K562 (cell line): ENCODE data around the gene TCEA3. TPM values are rescaled to one million over a fixed set of nuclear protein-coding genes. Genes with fewer than 3 reads are reported as not detected.

Experiments
- ATAC-seq: fragments of 200-7000 bp; cut with Tn5 transposase; 3 replicates; pipeline ENCODE4 v1.9.1; 2020; ENCODE audit warnings: moderate library complexity
- BruUV-seq: library from RNA; stranded (reverse); fragments of 400-500 nt; replicated peaks from 2 replicates; lab custom pipeline; 2021; lab: Mats Ljungman, UMichigan
- CTCF ChIA-PET: fragments of 300-600 bp; formaldehyde crosslinking; extraction: SDS; loops from one replicate; lab custom pipeline; 2021; ENCODE audit warnings: low intra/inter-chr PET ratio; lab: Yijun Ruan, JAX
- POLR2A ChIA-PET: fragments of 300-600, 350-650 bp; sonication (Branson Sonifier 250); formaldehyde crosslinking; extraction: SDS; loops from one replicate; lab custom pipeline; 2021; ENCODE audit warnings: antibody characterized with exemption, inconsistent platforms; lab: Yijun Ruan, JAX
- DNase-seq, 4 experiments: peaks; one replicate each; pipeline versions ENCODE4 v3.0.0 to v3.0.0-alpha.2; 2011 to 2018; ENCODE audit warnings: low spot score in 3 of 4, mixed read lengths in 3 of 4; ENCODE audit errors: extremely low read depth in 1 of 4
- FAIRE-seq: peaks from 2 replicates; lab custom pipeline; 2011; peaks lifted over from hg19 to GRCh38; lab: Jason Lieb, UNC
- H2AFZ ChIP-seq: 2 replicates; pipeline ENCODE4 v1.6.0; 2011; ENCODE audit warnings: low read depth, low read length, control low read depth, inconsistent platforms
- H3K27ac ChIP-seq: fragments of 200-600 bp; 3 replicates; pipeline ENCODE4 v1.8.0; 2011; ENCODE audit warnings: low read depth, mild to moderate bottlenecking, control low read depth, inconsistent platforms, low read length, moderate library complexity, mixed read lengths; ENCODE audit errors: extremely low read depth
- H3K27me3 ChIP-seq, 2 experiments: fragments of 300-600 bp in 1 of 2; 2 replicates in 1 of 2; 3 replicates in 1 of 2; pipeline versions ENCODE4 v1.6.0 to v1.8.0; 2011; ENCODE audit warnings: inconsistent platforms in 2 of 2, low read length in 2 of 2, mild to moderate bottlenecking in 1 of 2, mixed read lengths in 1 of 2, moderate library complexity in 1 of 2; ENCODE audit not compliant: control insufficient read depth in 2 of 2, insufficient read depth in 2 of 2
- H3K36me3 ChIP-seq: fragments of 300-600 bp; 3 replicates; pipeline ENCODE4 v1.8.0; 2011; ENCODE audit warnings: mild to moderate bottlenecking, low read length, inconsistent platforms; ENCODE audit not compliant: control insufficient read depth, insufficient read depth
- H3K4me1 ChIP-seq, 2 experiments: fragments of 200-600 bp in 1 of 2; replicated peaks in 1 of 2; 2 replicates in 1 of 2; 3 replicates in 1 of 2; pipeline versions ENCODE4 v1.5.1 to v1.8.0; 2011; ENCODE audit warnings: inconsistent platforms in 2 of 2, low read length in 2 of 2, mild to moderate bottlenecking in 1 of 2, mixed read lengths in 1 of 2, moderate library complexity in 1 of 2; ENCODE audit not compliant: control insufficient read depth in 2 of 2, insufficient read depth in 2 of 2
- H3K4me2 ChIP-seq: 2 replicates; pipeline ENCODE4 v1.6.1; 2011; ENCODE audit warnings: low read length, control low read depth, inconsistent platforms, mixed read lengths; ENCODE audit not compliant: insufficient read depth
- H3K4me3 ChIP-seq: fragments of 200-600 bp; sonication (generic), shearing (Covaris generic); 2 replicates; pipeline ENCODE4 v1.5.1; 2016; ENCODE audit warnings: control low read depth, inconsistent platforms
- H3K79me2 ChIP-seq: fragments of 200-600 bp; 3 replicates; pipeline ENCODE4 v1.8.0; 2011; ENCODE audit warnings: low read length, inconsistent platforms; ENCODE audit not compliant: control insufficient read depth, insufficient read depth
- H3K9ac ChIP-seq, 2 experiments: 2 replicates each; pipeline versions ENCODE4 v1.6.0 to v1.6.1; 2011; ENCODE audit warnings: low read depth in 2 of 2, low read length in 2 of 2, control low read depth in 1 of 2, inconsistent platforms in 1 of 2, mild to moderate bottlenecking in 1 of 2, mixed read lengths in 1 of 2; ENCODE audit not compliant: insufficient read depth in 1 of 2
- H3K9me1 ChIP-seq: one replicate; pipeline ENCODE4 v1.6.0; 2011; ENCODE audit warnings: inconsistent platforms, mild to moderate bottlenecking, low read length, moderate library complexity; ENCODE audit not compliant: control insufficient read depth, insufficient read depth
- H3K9me3 ChIP-seq: replicated peaks from 2 replicates; pipeline ENCODE4 v1.5.1; 2011; ENCODE audit warnings: low read depth, low read length, inconsistent platforms; ENCODE audit not compliant: control insufficient read depth, insufficient read depth
- H4K20me1 ChIP-seq: replicated peaks from 2 replicates; pipeline ENCODE4 v1.6.1; 2011; ENCODE audit warnings: low read length, inconsistent platforms, mixed read lengths; ENCODE audit not compliant: control insufficient read depth, insufficient read depth
- CTBP1 ChIP-seq: fragments of 450-650 bp; IDR thresholded peaks from 2 replicates; pipeline ENCODE4 v1.6.1; 2016; ENCODE audit warnings: borderline replicate concordance
- FOXM1 ChIP-seq, 2 experiments: fragments of 450-650 bp in 1 of 2; sonication (generic) in 1 of 2; formaldehyde crosslinking in 1 of 2; IDR thresholded peaks; 2 replicates each; pipeline versions ENCODE4 v1.6.1 to v1.9.0; 2017 to 2022; ENCODE audit warnings: low read depth in 2 of 2, mild to moderate bottlenecking in 2 of 2, missing genetic modification reagents in 1 of 2, moderate library complexity in 1 of 2
- GTF3C2 ChIP-seq: IDR thresholded peaks from 3 replicates; pipeline ENCODE4 v1.6.1; 2011; ENCODE audit warnings: borderline replicate concordance, mild to moderate bottlenecking, moderate library complexity; ENCODE audit not compliant: insufficient read length; ENCODE audit errors: extremely low read depth
- MCM5 ChIP-seq: fragments of 450-650 bp; IDR thresholded peaks from 2 replicates; pipeline ENCODE4 v1.6.1; 2016; ENCODE audit warnings: low read depth
- PTTG1 ChIP-seq: fragments of 450-650 bp; IDR thresholded peaks from 2 replicates; pipeline ENCODE4 v1.6.1; 2016; ENCODE audit warnings: low read depth, mild to moderate bottlenecking, missing genetic modification characterization, missing compliant biosample characterization
- THRA ChIP-seq: fragments of 450-650 bp; IDR thresholded peaks from 2 replicates; pipeline ENCODE4 v1.6.1; 2017; ENCODE audit warnings: mild to moderate bottlenecking, moderate library complexity
- XRCC5 ChIP-seq: fragments of 200-400 bp; formaldehyde crosslinking; IDR thresholded peaks from 2 replicates; pipeline ENCODE4 v1.6.1; 2017; ENCODE audit warnings: low read depth, mild to moderate bottlenecking, low read length
- ZKSCAN1 ChIP-seq: fragments of 150-350 bp; IDR thresholded peaks from 2 replicates; pipeline ENCODE4 v1.6.1; 2016; ENCODE audit warnings: low read depth, low read length
- ZKSCAN8 ChIP-seq: fragments of 200-800 bp; sonication (Bioruptor generic); IDR thresholded peaks from 2 replicates; pipeline ENCODE4 v1.6.1; 2016; ENCODE audit warnings: missing genetic modification characterization, missing compliant biosample characterization
- WGBS: fragments of 100-300 bp; shearing (Covaris generic); methylation state at CpG from one replicate; pipeline ENCODE4 v1.1.6; 2016; ENCODE audit warnings: low coverage, mixed read lengths; ENCODE audit not compliant: insufficient coverage; ENCODE audit errors: missing lambda C conversion rate; 5-methylcytosine and 5-hydroxymethylcytosine counted together
- in situ Hi-C: fragments of 300-500 bp; cut with MboI; formaldehyde crosslinking; loops from 4 replicates; pipeline ENCODE4 v1.15.0; 2018; ENCODE audit warnings: inconsistent platforms, mixed read lengths
- intact Hi-C: fragments of 100-400 bp; cut with micrococcal nuclease; formaldehyde crosslinking; loops from 2 replicates; pipeline ENCODE4 v1.14.2; 2022
- polyA plus RNA-seq, 8 experiments: library from polyadenylated mRNA; depleted of rRNA in 4 of 8; stranded (reverse) in 5 of 8; unstranded in 3 of 8; fragments of >200 nt; fragmentation: Nextera tagmentation in 2 of 8; fragmentation: Illumina TruSeq in 1 of 8; extraction: Ambion mirVana in 2 of 8; extraction: Trizol in 1 of 8; gene quantifications; 2 replicates each; pipeline versions ENCODE4 v1.2.1 to v1.2.3, GENCODE V29; 2011 to 2014; ENCODE audit warnings: inconsistent platforms in 1 of 8, missing spikeins in 1 of 8
- total RNA-seq, 7 experiments: library from RNA; depleted of rRNA in 6 of 7; stranded (reverse); fragments of >200 nt in 6 of 7; fragmentation: Illumina TruSeq in 2 of 7; extraction: Trizol in 2 of 7; gene quantifications; 2 replicates each; pipeline versions ENCODE4 v1.2.1 to v1.2.3, GENCODE V29; 2011 to 2021; ENCODE audit warnings: low replicate concordance in 1 of 7
- TF ChIP-seq, protein P1 (sequence below): fragments of 200-800 bp; sonication (Bioruptor generic); IDR thresholded peaks from 2 replicates; pipeline ENCODE4 v1.6.1; 2017; ENCODE audit warnings: missing genetic modification characterization, missing compliant biosample characterization
- TF ChIP-seq, protein P2 (sequence below): sonication (generic); formaldehyde crosslinking; IDR thresholded peaks from 2 replicates; pipeline ENCODE4 v1.9.0; 2022; ENCODE audit warnings: mild to moderate bottlenecking, missing genetic modification reagents
- TF ChIP-seq, protein P3 (sequence below): fragments of 150-350 bp; conservative IDR thresholded peaks from 2 replicates; pipeline ENCODE4 v1.6.1; 2014; ENCODE audit warnings: low read length

Gene TCEA3
- total and polyA plus RNA-seq, 9 of the 15 experiments (the other 6 are each of a cell fraction or from before 2014, with no cell fraction given) = 0.03 to 0.55 (median 0.36) TPM

DNA sequence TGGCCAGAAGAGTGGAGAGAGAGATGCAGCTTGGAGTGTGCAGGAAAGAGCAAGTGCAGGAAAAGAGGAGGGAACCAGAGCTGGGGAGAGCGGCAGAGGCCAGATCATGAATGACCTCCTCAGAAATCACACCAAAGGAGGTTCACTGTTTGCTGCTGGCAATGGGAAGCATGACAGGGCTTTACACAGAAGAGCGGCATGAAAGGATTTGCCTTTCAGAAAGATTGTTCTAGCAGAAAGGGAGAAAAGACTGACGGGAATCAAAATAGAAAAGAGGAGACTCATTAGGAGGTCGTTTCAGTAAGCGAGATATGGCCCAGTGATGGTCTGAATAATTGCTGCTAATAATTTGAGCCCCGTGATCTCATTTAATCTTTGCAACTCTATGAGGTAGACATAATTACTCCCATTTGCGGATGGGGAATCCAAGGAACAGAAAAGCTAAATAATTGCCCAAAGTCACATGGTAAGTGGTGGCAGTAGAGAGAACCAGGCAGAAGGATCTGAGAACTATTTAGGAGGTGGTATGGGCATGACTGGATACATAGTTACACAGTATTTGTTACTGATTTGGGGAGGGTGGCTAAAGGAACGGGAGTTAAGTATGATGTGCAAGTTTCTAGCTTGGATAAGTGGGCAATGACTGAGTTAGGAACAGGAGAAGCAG lies 67.9 kb downstream of the TCEA3 start:
- 47% methylated on average over 7 of the region's 8 CpGs for WGBS
- FAIRE-seq = no peak
- intact Hi-C loops = no loop called here
- TF ChIP-seq PTTG1 (no peak), ZKSCAN1 (no peak), MCM5 (no peak), GTF3C2 (no peak), CTBP1 (no peak), FOXM1 (IDR thresholded peaks at IDR 0.05; ENCODE audit: low read depth) (no peak), FOXM1 (CRISPR knock-in tag; IDR thresholded peaks at IDR 0.05; ENCODE audit: low read depth) (no peak), XRCC5 (no peak), ZKSCAN8 (CRISPR knock-in tag) (no peak), THRA (no peak)
- TF ChIP-seq, protein P1, sequence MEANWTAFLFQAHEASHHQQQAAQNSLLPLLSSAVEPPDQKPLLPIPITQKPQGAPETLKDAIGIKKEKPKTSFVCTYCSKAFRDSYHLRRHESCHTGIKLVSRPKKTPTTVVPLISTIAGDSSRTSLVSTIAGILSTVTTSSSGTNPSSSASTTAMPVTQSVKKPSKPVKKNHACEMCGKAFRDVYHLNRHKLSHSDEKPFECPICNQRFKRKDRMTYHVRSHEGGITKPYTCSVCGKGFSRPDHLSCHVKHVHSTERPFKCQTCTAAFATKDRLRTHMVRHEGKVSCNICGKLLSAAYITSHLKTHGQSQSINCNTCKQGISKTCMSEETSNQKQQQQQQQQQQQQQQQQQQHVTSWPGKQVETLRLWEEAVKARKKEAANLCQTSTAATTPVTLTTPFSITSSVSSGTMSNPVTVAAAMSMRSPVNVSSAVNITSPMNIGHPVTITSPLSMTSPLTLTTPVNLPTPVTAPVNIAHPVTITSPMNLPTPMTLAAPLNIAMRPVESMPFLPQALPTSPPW = no peak
- TF ChIP-seq, protein P2, sequence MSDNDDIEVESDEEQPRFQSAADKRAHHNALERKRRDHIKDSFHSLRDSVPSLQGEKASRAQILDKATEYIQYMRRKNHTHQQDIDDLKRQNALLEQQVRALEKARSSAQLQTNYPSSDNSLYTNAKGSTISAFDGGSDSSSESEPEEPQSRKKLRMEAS (CRISPR knock-in tag) = no peak
- TF ChIP-seq, protein P3, sequence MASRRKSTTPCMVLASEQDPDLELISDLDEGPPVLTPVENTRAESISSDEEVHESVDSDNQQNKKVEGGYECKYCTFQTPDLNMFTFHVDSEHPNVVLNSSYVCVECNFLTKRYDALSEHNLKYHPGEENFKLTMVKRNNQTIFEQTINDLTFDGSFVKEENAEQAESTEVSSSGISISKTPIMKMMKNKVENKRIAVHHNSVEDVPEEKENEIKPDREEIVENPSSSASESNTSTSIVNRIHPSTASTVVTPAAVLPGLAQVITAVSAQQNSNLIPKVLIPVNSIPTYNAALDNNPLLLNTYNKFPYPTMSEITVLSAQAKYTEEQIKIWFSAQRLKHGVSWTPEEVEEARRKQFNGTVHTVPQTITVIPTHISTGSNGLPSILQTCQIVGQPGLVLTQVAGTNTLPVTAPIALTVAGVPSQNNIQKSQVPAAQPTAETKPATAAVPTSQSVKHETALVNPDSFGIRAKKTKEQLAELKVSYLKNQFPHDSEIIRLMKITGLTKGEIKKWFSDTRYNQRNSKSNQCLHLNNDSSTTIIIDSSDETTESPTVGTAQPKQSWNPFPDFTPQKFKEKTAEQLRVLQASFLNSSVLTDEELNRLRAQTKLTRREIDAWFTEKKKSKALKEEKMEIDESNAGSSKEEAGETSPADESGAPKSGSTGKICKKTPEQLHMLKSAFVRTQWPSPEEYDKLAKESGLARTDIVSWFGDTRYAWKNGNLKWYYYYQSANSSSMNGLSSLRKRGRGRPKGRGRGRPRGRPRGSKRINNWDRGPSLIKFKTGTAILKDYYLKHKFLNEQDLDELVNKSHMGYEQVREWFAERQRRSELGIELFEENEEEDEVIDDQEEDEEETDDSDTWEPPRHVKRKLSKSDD = no peak

More for the DNA sequence above, 67.9 kb downstream of the TCEA3 start:
- BruUV-seq = no TSS peak
- H3K36me3 ChIP-seq = peaks cover 21% of the 10 kb centered on the region
- H3K9ac ChIP-seq = no peak overlapping the region
- ChIA-PET CTCF (no interaction called here), POLR2A (interaction anchor here (0.6 to 7.7 kb wide), 5 partner anchors 9 to 293 kb away, joined by 3 to 35 read pairs (median 6); partner anchors contain the start of gene HNRNPR)
- in situ Hi-C loops = no loop called here
- DNase-seq (no peak), ATAC-seq (no peak)
- peaks cover 17% of the 10 kb centered on the region for H3K9me3 ChIP-seq
- H3K27ac ChIP-seq = no peak overlapping the region
- no peaks in the 10 kb centered on the region; a peak in 1 of 5 replicates for H3K4me1 ChIP-seq
- no peak overlapping the region for H3K4me3 ChIP-seq
- H3K79me2 ChIP-seq = no peaks in the 10 kb centered on the region
- H3K9me1 ChIP-seq = no peaks in the 10 kb centered on the region
- no peak overlapping the region for H2AFZ ChIP-seq
- no peak overlapping the region for H3K4me2 ChIP-seq
- H4K20me1 ChIP-seq = no peaks in the 10 kb centered on the region
- H3K27me3 ChIP-seq = no peaks in the 10 kb centered on the region
